ENCODE measurements around the gene ROR2. TPM values are rescaled to one million over a fixed set of nuclear protein-coding genes. Genes with fewer than 3 reads are reported as not detected.

ROR2 gene
- polyA plus RNA-seq, 2 donors, result 1.7 to 3.6 TPM

- H3K36me3 ChIP-seq (ENCODE audit: control insufficient read depth in 2 of 2, insufficient read depth in 2 of 2, low read length in 1 of 2), result no peaks in the 10 kb centered on the region
- no peaks in the 10 kb centered on the region for H3K9me3 ChIP-seq (ENCODE audit: control insufficient read depth in 2 of 2, insufficient read depth in 1 of 2, low read depth in 1 of 2, low read length in 1 of 2)
- WGBS, 2 donors, result 68 to 77% methylated on average over 9 of the region's 9 CpGs
- peak overlapping the region; percentile 21 to 63 for H3K27ac ChIP-seq (ENCODE audit: low read depth in 2 of 2, low read length in 1 of 2)
- no peak overlapping the region for H3K4me3 ChIP-seq (ENCODE audit: low read depth in 1 of 2, low read length in 2 of 2)
- no peaks in the 10 kb centered on the region for H3K27me3 ChIP-seq (ENCODE audit: control insufficient read depth in 1 of 2, insufficient read depth in 2 of 2, low read length in 2 of 2)
- H3K4me1 ChIP-seq (ENCODE audit: control insufficient read depth in 2 of 2, insufficient read depth in 2 of 2, low read length in 1 of 2), result peaks cover 2 to 6% of the 10 kb centered on the region in 2 donors
These were observed 135.8 kb downstream of the ROR2 start for GRCh38 chr9:91814201-91814600.

- Histone ChIP-seq H3K27me3 (ENCODE audit: control insufficient read depth in 1 of 2, insufficient read depth in 2 of 2, low read length in 2 of 2) (no peaks in the 10 kb centered on the region), H3K36me3 (ENCODE audit: control insufficient read depth in 2 of 2, insufficient read depth in 2 of 2, low read length in 1 of 2) (no peaks in the 10 kb centered on the region), H3K9me3 (ENCODE audit: control insufficient read depth in 2 of 2, insufficient read depth in 1 of 2, low read depth in 1 of 2, low read length in 1 of 2) (no peaks in the 10 kb centered on the region), H3K27ac (ENCODE audit: low read depth in 2 of 2, low read length in 1 of 2) (peak overlapping the region; percentile 8 to 33), H3K4me3 (ENCODE audit: low read depth in 1 of 2, low read length in 2 of 2) (no peak overlapping the region), H3K4me1 (ENCODE audit: control insufficient read depth in 2 of 2, insufficient read depth in 2 of 2, low read length in 1 of 2) (peaks cover 2 to 6% of the 10 kb centered on the region in 2 donors)
- 78% methylated on average over 11 of the region's 11 CpGs for WGBS, 2 donors
These were observed 136.7 kb downstream of the ROR2 start for GRCh38 chr9:91813176-91813795.

GRCh38 chr9:91812191-91812590 lies 137.8 kb downstream of the ROR2 start:
- Histone ChIP-seq H3K36me3 (ENCODE audit: control insufficient read depth in 2 of 2, insufficient read depth in 2 of 2, low read length in 1 of 2) (no peaks in the 10 kb centered on the region), H3K4me3 (ENCODE audit: low read depth in 1 of 2, low read length in 2 of 2) (no peak overlapping the region), H3K4me1 (ENCODE audit: control insufficient read depth in 2 of 2, insufficient read depth in 2 of 2, low read length in 1 of 2) (peaks cover 2 to 3% of the 10 kb centered on the region in 2 donors), H3K9me3 (ENCODE audit: control insufficient read depth in 2 of 2, insufficient read depth in 1 of 2, low read depth in 1 of 2, low read length in 1 of 2) (no peaks in the 10 kb centered on the region), H3K27me3 (ENCODE audit: control insufficient read depth in 1 of 2, insufficient read depth in 2 of 2, low read length in 2 of 2) (no peaks in the 10 kb centered on the region), H3K27ac (ENCODE audit: low read depth in 2 of 2, low read length in 1 of 2) (peak overlapping the region in 1 of 2 donors; percentile 13)
- 89 to 90% methylated on average over 14 of the region's 14 CpGs for WGBS, 2 donors

- H3K36me3 ChIP-seq (ENCODE audit: control insufficient read depth in 2 of 2, insufficient read depth in 2 of 2, low read length in 1 of 2), result no peaks in the 10 kb centered on the region
- 83 to 85% methylated on average over 19 of the region's 19 CpGs for WGBS, 2 donors
- no peaks in the 10 kb centered on the region for H3K27me3 ChIP-seq (ENCODE audit: control insufficient read depth in 1 of 2, insufficient read depth in 2 of 2, low read length in 2 of 2)
- no peaks in the 10 kb centered on the region for H3K9me3 ChIP-seq (ENCODE audit: control insufficient read depth in 2 of 2, insufficient read depth in 1 of 2, low read depth in 1 of 2, low read length in 1 of 2)
- H3K27ac ChIP-seq (ENCODE audit: low read depth in 2 of 2, low read length in 1 of 2), result no peak overlapping the region
- H3K4me3 ChIP-seq (ENCODE audit: low read depth in 1 of 2, low read length in 2 of 2), result no peak overlapping the region
- peaks cover under 1 to 3% of the 10 kb centered on the region in 2 donors for H3K4me1 ChIP-seq (ENCODE audit: control insufficient read depth in 2 of 2, insufficient read depth in 2 of 2, low read length in 1 of 2)
These were observed 138.8 kb downstream of the ROR2 start for GRCh38 chr9:91811024-91811909.

- Histone ChIP-seq H3K9me3 (ENCODE audit: control insufficient read depth in 2 of 2, insufficient read depth in 1 of 2, low read depth in 1 of 2, low read length in 1 of 2) (no peaks in the 10 kb centered on the region), H3K4me3 (ENCODE audit: low read depth in 1 of 2, low read length in 2 of 2) (no peak overlapping the region), H3K4me1 (ENCODE audit: control insufficient read depth in 2 of 2, insufficient read depth in 2 of 2, low read length in 1 of 2) (peaks cover 0 to 3% of the 10 kb centered on the region in 2 donors), H3K27me3 (ENCODE audit: control insufficient read depth in 1 of 2, insufficient read depth in 2 of 2, low read length in 2 of 2) (no peaks in the 10 kb centered on the region), H3K27ac (ENCODE audit: low read depth in 2 of 2, low read length in 1 of 2) (peak overlapping the region in 1 of 2 donors; percentile 22), H3K36me3 (ENCODE audit: control insufficient read depth in 2 of 2, insufficient read depth in 2 of 2, low read length in 1 of 2) (no peaks in the 10 kb centered on the region)
- 90 to 91% methylated on average over 26 of the region's 26 CpGs for WGBS, 2 donors
These were observed 139.6 kb downstream of the ROR2 start for GRCh38 chr9:91810286-91810905.

- Histone ChIP-seq H3K27me3 (ENCODE audit: control insufficient read depth in 1 of 2, insufficient read depth in 2 of 2, low read length in 2 of 2) (no peaks in the 10 kb centered on the region), H3K9me3 (ENCODE audit: control insufficient read depth in 2 of 2, insufficient read depth in 1 of 2, low read depth in 1 of 2, low read length in 1 of 2) (no peaks in the 10 kb centered on the region), H3K27ac (ENCODE audit: low read depth in 2 of 2, low read length in 1 of 2) (no peak overlapping the region), H3K4me1 (ENCODE audit: control insufficient read depth in 2 of 2, insufficient read depth in 2 of 2, low read length in 1 of 2) (peaks cover 0 to 6% of the 10 kb centered on the region in 2 donors), H3K36me3 (ENCODE audit: control insufficient read depth in 2 of 2, insufficient read depth in 2 of 2, low read length in 1 of 2) (no peaks in the 10 kb centered on the region), H3K4me3 (ENCODE audit: low read depth in 1 of 2, low read length in 2 of 2) (no peak overlapping the region)
- WGBS, 2 donors, result 72 to 84% methylated on average over 24 of the region's 24 CpGs
These were observed 140.3 kb downstream of the ROR2 start for GRCh38 chr9:91809581-91810285.

- Histone ChIP-seq H3K36me3 (ENCODE audit: control insufficient read depth in 2 of 2, insufficient read depth in 2 of 2, low read length in 1 of 2) (no peaks in the 10 kb centered on the region), H3K27ac (ENCODE audit: low read depth in 2 of 2, low read length in 1 of 2) (peak overlapping the region in 1 of 2 donors; percentile 26), H3K9me3 (ENCODE audit: control insufficient read depth in 2 of 2, insufficient read depth in 1 of 2, low read depth in 1 of 2, low read length in 1 of 2) (no peaks in the 10 kb centered on the region), H3K27me3 (ENCODE audit: control insufficient read depth in 1 of 2, insufficient read depth in 2 of 2, low read length in 2 of 2) (no peaks in the 10 kb centered on the region), H3K4me3 (ENCODE audit: low read depth in 1 of 2, low read length in 2 of 2) (no peak overlapping the region), H3K4me1 (ENCODE audit: control insufficient read depth in 2 of 2, insufficient read depth in 2 of 2, low read length in 1 of 2) (peaks cover 0 to 6% of the 10 kb centered on the region in 2 donors)
- WGBS, 2 donors, result 79 to 81% methylated on average over 8 of the region's 8 CpGs
These were observed 142.3 kb downstream of the ROR2 start for GRCh38 chr9:91807643-91808246.

- H3K27ac ChIP-seq (ENCODE audit: low read depth in 2 of 2, low read length in 1 of 2), result no peak overlapping the region
- no peak overlapping the region for H3K4me3 ChIP-seq (ENCODE audit: low read depth in 1 of 2, low read length in 2 of 2)
- H3K27me3 ChIP-seq (ENCODE audit: control insufficient read depth in 1 of 2, insufficient read depth in 2 of 2, low read length in 2 of 2), result no peaks in the 10 kb centered on the region
- H3K36me3 ChIP-seq (ENCODE audit: control insufficient read depth in 2 of 2, insufficient read depth in 2 of 2, low read length in 1 of 2), result no peaks in the 10 kb centered on the region
- H3K9me3 ChIP-seq (ENCODE audit: control insufficient read depth in 2 of 2, insufficient read depth in 1 of 2, low read depth in 1 of 2, low read length in 1 of 2), result no peaks in the 10 kb centered on the region
- 80% methylated on average over 5 of the region's 5 CpGs for WGBS, 2 donors
- peaks cover 0 to 6% of the 10 kb centered on the region in 2 donors for H3K4me1 ChIP-seq (ENCODE audit: control insufficient read depth in 2 of 2, insufficient read depth in 2 of 2, low read length in 1 of 2)
These were observed 145.0 kb downstream of the ROR2 start for GRCh38 chr9:91805031-91805430.
